Measurements from ENCODE around the gene ADK. TPM values are rescaled to one million over a fixed set of nuclear protein-coding genes. Genes with fewer than 3 reads are reported as not detected.

Gene ADK
- total and polyA plus RNA-seq, 2 experiments from 2014 or later: 46.7 to 53.7 TPM

GRCh38 chr10:74598891-74599566 lies 448.0 kb downstream of the ADK start:
- WGBS (ENCODE audit: low lambda C conversion rate, missing lambda C conversion rate): 76% methylated on average over 5 of the region's 5 CpGs
- Histone ChIP-seq H3K27ac (peak overlapping the region; percentile 25), H3K27me3 (no peaks in the 10 kb centered on the region), H3K9me2 (replicated peaks; ENCODE audit: insufficient read depth) (no peaks in the 10 kb centered on the region), H3K4me2 (peak overlapping the region; percentile 19), H3K79me2 (no peaks in the 10 kb centered on the region), H4K20me1 (ENCODE audit: insufficient read depth, poor library complexity, severe bottlenecking) (no peaks in the 10 kb centered on the region), H3K36me3 (replicated peaks; ENCODE audit: insufficient read depth, low read depth) (no peaks in the 10 kb centered on the region), H3K4me3 (no peak overlapping the region), H3K4me1 (ENCODE audit: insufficient read depth) (no peaks in the 10 kb centered on the region), H2AFZ (no peak overlapping the region), H3K9me3 (ENCODE audit: low read depth) (no peaks in the 10 kb centered on the region)
- no peak for DNase-seq (ENCODE audit: low spot score)
- no peak for TF ChIP-seq EZH2phosphoT487 (IDR thresholded peaks at IDR 0.05; ENCODE audit: low read depth, severe bottlenecking, unreplicated experiment)

DNA sequence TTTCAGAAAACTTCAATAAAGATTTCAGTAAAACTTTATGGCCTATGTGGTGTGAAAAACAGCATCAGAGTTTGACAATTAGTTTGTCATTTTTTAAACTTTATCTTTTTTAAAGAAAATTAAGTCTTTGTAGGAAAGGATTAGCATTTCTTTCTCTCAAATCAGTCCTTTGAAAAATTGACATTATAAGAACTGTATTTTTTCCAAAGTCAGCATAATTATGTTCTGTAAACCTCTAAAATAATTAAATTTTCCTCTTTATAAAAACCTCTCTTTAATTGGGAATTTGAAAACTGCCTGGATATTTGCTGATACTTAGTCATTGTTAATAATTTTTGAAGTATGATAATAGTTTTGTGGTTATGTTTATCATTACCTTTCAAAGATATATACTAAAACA lies 448.7 kb downstream of the ADK start:
- Histone ChIP-seq H3K27me3 (no peaks in the 10 kb centered on the region), H3K4me2 (no peak overlapping the region)

GRCh38 chr10:74600170-74600569 lies 449.1 kb downstream of the ADK start:
- H3K4me3 ChIP-seq: no peak overlapping the region
- no peaks in the 10 kb centered on the region for H3K27me3 ChIP-seq
- H3K4me1 ChIP-seq (ENCODE audit: insufficient read depth): no peaks in the 10 kb centered on the region
- H3K9me2 ChIP-seq (replicated peaks; ENCODE audit: insufficient read depth): no peaks in the 10 kb centered on the region
- H3K36me3 ChIP-seq (replicated peaks; ENCODE audit: insufficient read depth, low read depth): no peaks in the 10 kb centered on the region
- no peaks in the 10 kb centered on the region for H3K79me2 ChIP-seq
- H3K9me3 ChIP-seq (ENCODE audit: low read depth): no peaks in the 10 kb centered on the region
- no peak overlapping the region for H2AFZ ChIP-seq
- no peak overlapping the region for H3K4me2 ChIP-seq
- H3K27ac ChIP-seq: no peak overlapping the region
- no peak for TF ChIP-seq EZH2 (IDR thresholded peaks at IDR 0.05; ENCODE audit: borderline replicate concordance)
- H4K20me1 ChIP-seq (ENCODE audit: insufficient read depth, poor library complexity, severe bottlenecking): no peaks in the 10 kb centered on the region
- 99% methylated on average over 2 of the region's 2 CpGs for WGBS (ENCODE audit: low lambda C conversion rate, missing lambda C conversion rate)
- DNase-seq (ENCODE audit: low spot score): no peak

More for the DNA sequence above, 448.7 kb downstream of the ADK start:
- Histone ChIP-seq H3K27ac (no peak overlapping the region), H3K4me1 (ENCODE audit: insufficient read depth) (no peaks in the 10 kb centered on the region), H3K79me2 (no peaks in the 10 kb centered on the region), H3K9me2 (replicated peaks; ENCODE audit: insufficient read depth) (no peaks in the 10 kb centered on the region), H3K36me3 (replicated peaks; ENCODE audit: insufficient read depth, low read depth) (no peaks in the 10 kb centered on the region), H3K9me3 (ENCODE audit: low read depth) (no peaks in the 10 kb centered on the region), H2AFZ (no peak overlapping the region), H4K20me1 (ENCODE audit: insufficient read depth, poor library complexity, severe bottlenecking) (no peaks in the 10 kb centered on the region), H3K4me3 (no peak overlapping the region)
- no peak for DNase-seq (ENCODE audit: low spot score)
- TF ChIP-seq EZH2phosphoT487 (IDR thresholded peaks at IDR 0.05; ENCODE audit: low read depth, severe bottlenecking, unreplicated experiment): no peak
- TF ChIP-seq, protein P1, sequence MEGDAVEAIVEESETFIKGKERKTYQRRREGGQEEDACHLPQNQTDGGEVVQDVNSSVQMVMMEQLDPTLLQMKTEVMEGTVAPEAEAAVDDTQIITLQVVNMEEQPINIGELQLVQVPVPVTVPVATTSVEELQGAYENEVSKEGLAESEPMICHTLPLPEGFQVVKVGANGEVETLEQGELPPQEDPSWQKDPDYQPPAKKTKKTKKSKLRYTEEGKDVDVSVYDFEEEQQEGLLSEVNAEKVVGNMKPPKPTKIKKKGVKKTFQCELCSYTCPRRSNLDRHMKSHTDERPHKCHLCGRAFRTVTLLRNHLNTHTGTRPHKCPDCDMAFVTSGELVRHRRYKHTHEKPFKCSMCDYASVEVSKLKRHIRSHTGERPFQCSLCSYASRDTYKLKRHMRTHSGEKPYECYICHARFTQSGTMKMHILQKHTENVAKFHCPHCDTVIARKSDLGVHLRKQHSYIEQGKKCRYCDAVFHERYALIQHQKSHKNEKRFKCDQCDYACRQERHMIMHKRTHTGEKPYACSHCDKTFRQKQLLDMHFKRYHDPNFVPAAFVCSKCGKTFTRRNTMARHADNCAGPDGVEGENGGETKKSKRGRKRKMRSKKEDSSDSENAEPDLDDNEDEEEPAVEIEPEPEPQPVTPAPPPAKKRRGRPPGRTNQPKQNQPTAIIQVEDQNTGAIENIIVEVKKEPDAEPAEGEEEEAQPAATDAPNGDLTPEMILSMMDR (IDR thresholded peaks at IDR 0.05; ENCODE audit: poor library complexity): no peak
- no peak for TF ChIP-seq EZH2 (IDR thresholded peaks at IDR 0.05; ENCODE audit: borderline replicate concordance)

- Histone ChIP-seq H4K20me1 (ENCODE audit: insufficient read depth, poor library complexity, severe bottlenecking) (no peaks in the 10 kb centered on the region), H3K27me3 (no peaks in the 10 kb centered on the region), H2AFZ (no peak overlapping the region), H3K36me3 (replicated peaks; ENCODE audit: insufficient read depth, low read depth) (no peaks in the 10 kb centered on the region), H3K9me3 (ENCODE audit: low read depth) (no peaks in the 10 kb centered on the region), H3K4me2 (no peak overlapping the region), H3K4me3 (no peak overlapping the region), H3K4me1 (ENCODE audit: insufficient read depth) (no peaks in the 10 kb centered on the region), H3K9me2 (replicated peaks; ENCODE audit: insufficient read depth) (no peaks in the 10 kb centered on the region), H3K27ac (no peak overlapping the region), H3K79me2 (no peaks in the 10 kb centered on the region)
- TF ChIP-seq, protein P1 (IDR thresholded peaks at IDR 0.05; ENCODE audit: poor library complexity): no peak
- TF ChIP-seq EZH2phosphoT487 (IDR thresholded peaks at IDR 0.05; ENCODE audit: low read depth, severe bottlenecking, unreplicated experiment) (no peak), EZH2 (IDR thresholded peaks at IDR 0.05; ENCODE audit: borderline replicate concordance) (no peak)
- DNase-seq (ENCODE audit: low spot score): no peak
- WGBS (ENCODE audit: low lambda C conversion rate, missing lambda C conversion rate): 96% methylated on average over 2 of the region's 2 CpGs
Measured at GRCh38 chr10:74602576-74602975, 451.6 kb downstream of the ADK start.
